H1 (cell line): ENCODE measurements around the gene NAGLU. TPM values are rescaled to one million over a fixed set of nuclear protein-coding genes. Genes with fewer than 3 reads are reported as not detected.

Experiments used
- CTCF ChIA-PET: fragments of 300-600 bp; sonication (Branson Sonifier 250); formaldehyde crosslinking; loops from one replicate; lab custom pipeline; 2021; ENCODE audit not compliant: partially characterized antibody; lab: Charles Lee
- POLR2A ChIA-PET: fragments of 300-600 bp; sonication (Branson Sonifier 250); formaldehyde crosslinking; loops from one replicate; lab custom pipeline; 2021; ENCODE audit warnings: inconsistent platforms; ENCODE audit not compliant: partially characterized antibody; lab: Charles Lee
- DNase-seq, 2 experiments: peaks; one replicate each; pipeline versions ENCODE4 v3.0.0 to v3.0.0-alpha.2; 2010 to 2022; ENCODE audit warnings: low spot score in 2 of 2, low read depth in 1 of 2, mixed read lengths in 1 of 2
- FAIRE-seq: peaks from 2 replicates; lab custom pipeline; 2011; peaks lifted over from hg19 to GRCh38; lab: Jason Lieb, UNC
- H2AFZ ChIP-seq: 2 replicates; pipeline ENCODE4 v1.8.1; 2012; ENCODE audit warnings: low read length, inconsistent platforms
- H2AK5ac ChIP-seq: 2 replicates; pipeline ENCODE4 v1.6.1; 2013; ENCODE audit warnings: low read depth, low read length
- H2BK120ac ChIP-seq: replicated peaks from 2 replicates; pipeline ENCODE3; 2013; ENCODE audit warnings: low read depth, low read length, inconsistent platforms
- H2BK12ac ChIP-seq: 2 replicates; pipeline ENCODE4 v1.6.1; 2013; ENCODE audit warnings: low read depth, low read length
- H2BK15ac ChIP-seq: 2 replicates; pipeline ENCODE4 v1.6.1; 2013; ENCODE audit warnings: low read length
- H2BK20ac ChIP-seq: 2 replicates; pipeline ENCODE4 v1.6.1; 2013; ENCODE audit warnings: low read length
- H2BK5ac ChIP-seq: 2 replicates; pipeline ENCODE4 v1.6.1; 2013; ENCODE audit warnings: low read depth, low read length
- H3K14ac ChIP-seq: 2 replicates; pipeline ENCODE4 v1.6.1; 2013; ENCODE audit warnings: inconsistent platforms; ENCODE audit not compliant: insufficient read length
- H3K18ac ChIP-seq: 2 replicates; pipeline ENCODE4 v1.6.1; 2013; ENCODE audit warnings: low read length; ENCODE audit errors: extremely low read depth
- H3K23ac ChIP-seq: 2 replicates; pipeline ENCODE4 v1.6.1; 2013; ENCODE audit warnings: inconsistent platforms; ENCODE audit not compliant: insufficient read length
- H3K23me2 ChIP-seq: 2 replicates; pipeline ENCODE4 v1.6.1; 2013; ENCODE audit warnings: low read depth, low read length
- H3K27ac ChIP-seq: 2 replicates; pipeline ENCODE4 v1.6.1; 2011; ENCODE audit warnings: low read depth, low read length, inconsistent platforms
- H3K27me3 ChIP-seq, 4 experiments: replicated peaks in 1 of 4; 1 replicate in 1 of 4; 2 replicates in 3 of 4; pipeline versions ENCODE4 v1.6.1 to v1.8.1; 2011 to 2013; ENCODE audit warnings: low read length in 3 of 4, mild to moderate bottlenecking in 3 of 4, inconsistent platforms in 2 of 4, mixed read lengths in 2 of 4, moderate library complexity in 1 of 4; ENCODE audit not compliant: control insufficient read depth in 3 of 4, insufficient read depth in 3 of 4; ENCODE audit errors: extremely low read depth in 1 of 4
- H3K36me3 ChIP-seq, 4 experiments: 2 replicates each; pipeline versions ENCODE4 v1.6.1 to v1.8.1; 2011 to 2013; ENCODE audit warnings: mild to moderate bottlenecking in 4 of 4, low read length in 3 of 4, moderate library complexity in 2 of 4, control low read depth in 1 of 4, inconsistent platforms in 1 of 4; ENCODE audit not compliant: insufficient read depth in 4 of 4, control insufficient read depth in 2 of 4
- H3K4ac ChIP-seq: replicated peaks from 2 replicates; pipeline ENCODE3; 2013; ENCODE audit warnings: low read length, low read depth, mixed read lengths, inconsistent platforms; ENCODE audit not compliant: insufficient read length
- H3K4me1 ChIP-seq, 4 experiments: replicated peaks in 1 of 4; 1 replicate in 1 of 4; 2 replicates in 3 of 4; pipeline versions ENCODE4 v1.6.1 to v1.8.1; 2011 to 2013; ENCODE audit warnings: low read length in 3 of 4, inconsistent platforms in 2 of 4, mixed read lengths in 1 of 4; ENCODE audit not compliant: insufficient read depth in 4 of 4, control insufficient read depth in 3 of 4
- H3K4me2 ChIP-seq, 2 experiments: 2 replicates each; pipeline versions ENCODE4 v1.6.1 to v1.8.1; 2011 to 2013; ENCODE audit warnings: low read depth in 2 of 2, low read length in 2 of 2, control low read depth in 1 of 2, inconsistent platforms in 1 of 2, mild to moderate bottlenecking in 1 of 2; ENCODE audit not compliant: insufficient read depth in 1 of 2
- H3K4me3 ChIP-seq, 4 experiments: fragments of 200-600, 300-600 bp in 1 of 4; sonication (generic), shearing (Covaris generic), sonication (Bioruptor Twin) in 1 of 4; 2 replicates each; pipeline versions ENCODE4 v1.5.1 to v1.8.1; 2011 to 2016; ENCODE audit warnings: low read length in 4 of 4, low read depth in 3 of 4, control low read depth in 2 of 4, inconsistent platforms in 2 of 4, mild to moderate bottlenecking in 2 of 4, mixed read lengths in 1 of 4, moderate library complexity in 1 of 4; ENCODE audit not compliant: insufficient read depth in 2 of 4; ENCODE audit errors: extremely low read depth in 1 of 4
- H3K56ac ChIP-seq: replicated peaks from 2 replicates; pipeline ENCODE3; 2013; ENCODE audit warnings: low read depth, mild to moderate bottlenecking, mixed read lengths, low read length, inconsistent platforms; ENCODE audit not compliant: insufficient read length
- H3K79me1 ChIP-seq: 2 replicates; pipeline ENCODE4 v1.6.1; 2013; ENCODE audit warnings: low read depth, low read length, control low read depth
- H3K79me2 ChIP-seq, 2 experiments: 2 replicates each; pipeline versions ENCODE4 v1.6.1 to v1.8.1; 2012 to 2013; ENCODE audit warnings: low read length in 2 of 2, mild to moderate bottlenecking in 2 of 2, inconsistent platforms in 1 of 2; ENCODE audit not compliant: insufficient read depth in 2 of 2, control insufficient read depth in 1 of 2
- H3K9ac ChIP-seq, 4 experiments: replicated peaks in 1 of 4; 1 replicate in 1 of 4; 2 replicates in 3 of 4; pipeline versions ENCODE4 v1.6.1 to v1.8.1; 2011 to 2013; ENCODE audit warnings: low read depth in 3 of 4, low read length in 3 of 4, control low read depth in 2 of 4, mild to moderate bottlenecking in 2 of 4, moderate library complexity in 2 of 4, inconsistent platforms in 1 of 4; ENCODE audit errors: extremely low read depth in 1 of 4
- H3K9me3 ChIP-seq, 2 experiments: 2 replicates each; pipeline versions ENCODE4 v1.6.1 to v1.8.1; 2012 to 2013; ENCODE audit warnings: mild to moderate bottlenecking in 2 of 2, moderate library complexity in 2 of 2, control low read depth in 1 of 2, inconsistent platforms in 1 of 2, low read depth in 1 of 2, low read length in 1 of 2, mixed read lengths in 1 of 2; ENCODE audit not compliant: insufficient read depth in 2 of 2
- H4K20me1 ChIP-seq, 2 experiments: replicated peaks in 1 of 2; 2 replicates each; pipeline versions ENCODE3 to v1.8.1; 2011 to 2013; ENCODE audit warnings: inconsistent platforms in 2 of 2, low read length in 2 of 2, mild to moderate bottlenecking in 1 of 2; ENCODE audit not compliant: insufficient read depth in 2 of 2, control insufficient read depth in 1 of 2
- H4K5ac ChIP-seq: 2 replicates; pipeline ENCODE4 v1.6.1; 2013; ENCODE audit warnings: low read length, low read depth, mixed read lengths, inconsistent platforms; ENCODE audit not compliant: insufficient read length
- H4K8ac ChIP-seq: 2 replicates; pipeline ENCODE4 v1.8.0; 2013; ENCODE audit warnings: mild to moderate bottlenecking, moderate library complexity, low read length, inconsistent platforms; ENCODE audit not compliant: insufficient read depth; ENCODE audit errors: extremely low read depth
- H4K91ac ChIP-seq: replicated peaks from 2 replicates; pipeline ENCODE3; 2013; ENCODE audit warnings: low read length, mixed read lengths, inconsistent platforms; ENCODE audit not compliant: insufficient read length
- CTCF ChIP-seq, 3 experiments: IDR thresholded peaks; 1 replicate in 2 of 3; 2 replicates in 1 of 3; pipeline versions ENCODE4 v1.5.1 to v1.6.1; 2011; ENCODE audit warnings: low read length in 3 of 3, mild to moderate bottlenecking in 3 of 3, inconsistent platforms in 2 of 3, low read depth in 1 of 3, moderate library complexity in 1 of 3; ENCODE audit not compliant: insufficient read depth in 1 of 3; ENCODE audit errors: control extremely low read depth in 1 of 3
- E2F6 ChIP-seq: IDR thresholded peaks from 2 replicates; pipeline ENCODE4 v1.6.1; 2012; ENCODE audit warnings: inconsistent platforms
- FOSL1 ChIP-seq: IDR thresholded peaks from 2 replicates; pipeline ENCODE4 v1.6.1; 2011; ENCODE audit warnings: mild to moderate bottlenecking, low read depth, low read length, moderate library complexity; ENCODE audit not compliant: insufficient read depth
- JUN ChIP-seq: IDR thresholded peaks from 2 replicates; pipeline ENCODE4 v1.6.1; 2011; ENCODE audit warnings: low read depth, mild to moderate bottlenecking, improper control_type of control experiment, low read length
- POU5F1 ChIP-seq: IDR thresholded peaks from 2 replicates; pipeline ENCODE4 v1.6.1; 2011; ENCODE audit warnings: low read depth, mild to moderate bottlenecking, low read length, moderate library complexity
- TBP ChIP-seq: IDR thresholded peaks from 2 replicates; pipeline ENCODE4 v1.6.1; 2011; ENCODE audit warnings: low read depth, low read length, improper control_type of control experiment
- TEAD4 ChIP-seq: IDR thresholded peaks from 2 replicates; pipeline ENCODE4 v1.6.1; 2012; ENCODE audit warnings: low read depth, low read length, inconsistent platforms, mixed read lengths
- WGBS, 2 experiments: shearing (Covaris generic) in 1 of 2; methylation state at CpG; one replicate each; pipeline versions ENCODE4 v1.1.6 to v1.1.7; 2013 to 2015; ENCODE audit warnings: low lambda C conversion rate in 2 of 2, mixed read lengths in 2 of 2, inconsistent platforms in 1 of 2, low coverage in 1 of 2, missing lambda C conversion rate in 1 of 2; ENCODE audit not compliant: insufficient replicate concordance in 2 of 2, insufficient coverage in 1 of 2, insufficient read length in 1 of 2; ENCODE audit errors: extremely low coverage in 1 of 2, missing lambda C conversion rate in 1 of 2; 5-methylcytosine and 5-hydroxymethylcytosine counted together
- polyA plus RNA-seq, 7 experiments: library from polyadenylated mRNA; depleted of rRNA in 3 of 7; stranded (reverse) in 5 of 7; unstranded in 2 of 7; fragments of >200 nt in 5 of 7; fragments of 200-250 nt in 2 of 7; gene quantifications; 1 replicate in 5 of 7; 2 replicates in 1 of 7; 4 replicates in 1 of 7; pipeline versions ENCODE4 v1.2.1 to v1.2.3, GENCODE V29; 2011 to 2013; ENCODE audit warnings: missing spikeins in 2 of 7, mixed read lengths in 2 of 7
- total RNA-seq: library from RNA; stranded (reverse); fragmentation: NEBNext Ultra II Directional; extraction: Animal tissue kit (Norgen Biotek cat#: 25700); gene quantifications from 2 replicates; pipeline ENCODE4 v1.2.1, GENCODE V29; 2021

Gene NAGLU
- total and polyA plus RNA-seq, 2 of the 8 experiments (the other 6 are each of a cell fraction or from before 2014, with no cell fraction given), result 21.3 to 21.6 TPM

GRCh38 chr17:42573095-42573494 is 37.1 kb downstream of the NAGLU start:
- WGBS, 2 experiments, result 88% methylated on average over 4 of the region's 4 CpGs; no CpG with 5 or more reads in 1 of the 2 experiments
- no peaks in the 10 kb centered on the region for H3K9me3 ChIP-seq
- CTCF ChIA-PET, result interaction anchor here (1.3 to 1.4 kb wide), 3 partner anchors 14 to 107 kb away, joined by 3 to 5 read pairs (median 4); no protein-coding TSS in a partner anchor

More at GRCh38 chr17:42573095-42573494, 37.1 kb downstream of the NAGLU start:
- Histone ChIP-seq H2BK20ac (no peak overlapping the region), H2BK120ac (no peak overlapping the region), H3K4ac (no peak overlapping the region), H3K27ac (no peak overlapping the region), H3K18ac (no peak overlapping the region), H3K23me2 (peaks cover 9% of the 10 kb centered on the region), H2BK12ac (no peak overlapping the region), H4K20me1 (peaks cover 0 to 1% of the 10 kb centered on the region in 2 experiments), H2BK5ac (no peak overlapping the region), H3K56ac (no peak overlapping the region), H3K36me3 (peaks cover 44 to 59% (median 55%) of the 10 kb centered on the region in 4 experiments), H2AFZ (no peak overlapping the region), H3K14ac (no peak overlapping the region), H3K79me2 (peaks cover 0 to 19% of the 10 kb centered on the region in 2 experiments; a peak in 2 of 4 replicates), H3K4me3 (no peak overlapping the region), H3K79me1 (no peaks in the 10 kb centered on the region), H3K9ac (no peak overlapping the region), H3K4me1 (no peaks in the 10 kb centered on the region), H2AK5ac (no peak overlapping the region), H2BK15ac (no peak overlapping the region), H4K91ac (no peak overlapping the region), H3K4me2 (no peak overlapping the region), H4K5ac (no peak overlapping the region), H3K27me3 (no peaks in the 10 kb centered on the region), H3K23ac (no peak overlapping the region), H4K8ac (no peak overlapping the region)
- no peak for FAIRE-seq
- TF ChIP-seq POU5F1, result no peak
- no peak for TF ChIP-seq CTCF (IDR thresholded peaks at IDR 0.05; ENCODE audit: control extremely low read depth in 1 of 3, insufficient read depth in 1 of 3, low read depth in 1 of 3, low read length in 3 of 3)
- no peak for TF ChIP-seq E2F6
- no peak for TF ChIP-seq TBP
- TF ChIP-seq JUN, result no peak
- no peak for TF ChIP-seq FOSL1
- no peak for TF ChIP-seq TEAD4
- POLR2A ChIA-PET, result interaction anchor here (0.8 to 7.0 kb wide), 4 partner anchors 7 to 19 kb away, joined by 3 to 74 read pairs (median 3); partner anchors contain the start of genes COASY and MLX
- no peak for DNase-seq
